Adrenal gland (tissue), 12 donors: ENCODE measurements around the gene ELL. TPM values are rescaled to one million over a fixed set of nuclear protein-coding genes. Genes with fewer than 3 reads are reported as not detected.
A peak's percentile ranks its signal among the peaks of the same experiment; 100 is the strongest.

Experiments used
- DNase-seq, 7 donors: peaks; one replicate each; pipeline ENCODE4 v3.0.0-alpha.2; 2019 to 2020
- H3K27ac ChIP-seq, 5 donors: fragments of 200-600 bp; sonication (generic) in 4 of 5; 1 replicate in 3 of 5; 2 replicates in 2 of 5; pipeline versions ENCODE4 v1.5.1 to v1.8.0; 2016 to 2020; ENCODE audit warnings: mild to moderate bottlenecking in 1 of 5
- H3K27me3 ChIP-seq: fragments of 200-600 bp; 2 replicates; pipeline ENCODE4 v1.8.0; 2021
- H3K36me3 ChIP-seq, 2 donors: fragments of 200-600 bp; replicated peaks in 1 of 2; 1 replicate in 1 of 2; 2 replicates in 1 of 2; pipeline versions ENCODE4 v1.5.1 to v1.8.0; 2018 to 2022
- H3K4me1 ChIP-seq, 2 donors: fragments of 200-600 bp; replicated peaks in 1 of 2; 1 replicate in 1 of 2; 2 replicates in 1 of 2; pipeline versions ENCODE4 v1.5.1 to v1.8.0; 2018 to 2021
- H3K4me3 ChIP-seq, 4 donors: fragments of 200-600 bp; sonication (generic) in 3 of 4; one replicate each; pipeline ENCODE4 v1.5.1; 2016 to 2018
- H3K9me3 ChIP-seq, 3 donors: fragments of 200-600 bp; sonication (generic) in 1 of 3; replicated peaks in 1 of 3; 1 replicate in 2 of 3; 2 replicates in 1 of 3; pipeline versions ENCODE4 v1.5.1 to v1.8.0; 2016 to 2021
- CTCF ChIP-seq, 6 experiments: fragments of 450-650 bp in 4 of 6; fragments of 200-600 bp in 2 of 6; sonication (generic) in 1 of 6; IDR thresholded peaks; 1 replicate in 5 of 6; 2 replicates in 1 of 6; pipeline versions ENCODE4 v1.5.1 to v1.8.0; 2016 to 2021; ENCODE audit warnings: antibody characterized with exemption in 6 of 6, mild to moderate bottlenecking in 2 of 6, moderate library complexity in 1 of 6
- POLR2A ChIP-seq, 2 donors: fragments of 450-650 bp; IDR thresholded peaks; one replicate each; pipeline ENCODE4 v1.6.1; 2017; ENCODE audit warnings: antibody characterized with exemption in 2 of 2, mild to moderate bottlenecking in 2 of 2, moderate library complexity in 1 of 2
- WGBS, 4 donors: extraction: QIAGEN DNeasy Blood & Tissue Kit in 2 of 4; methylation state at CpG; one replicate each; pipeline versions ENCODE4 v1.1.5 to v1.1.7; 2013 to 2017; 5-methylcytosine and 5-hydroxymethylcytosine counted together
- intact Hi-C, 2 donors: fragments of 100-400 bp; cut with DNase I; formaldehyde crosslinking; loops; one replicate each; pipeline versions ENCODE4 v1.14.1 to v1.15.0; 2022 to 2023
- polyA plus RNA-seq, 3 donors: library from polyadenylated mRNA; stranded (reverse); fragments of 200-250 nt in 2 of 3; fragments of 350-450 nt in 1 of 3; fragmentation: Illumina TruSeq in 1 of 3; extraction: RNeasy Lipid Tissue Mini Kit (QIAGEN cat#74804) in 1 of 3; gene quantifications; one replicate each; pipeline ENCODE4 v1.2.3, GENCODE V29; 2013 to 2014
- total RNA-seq, 9 donors: library from RNA; depleted of rRNA in 4 of 9; stranded (reverse); fragments of >200 nt in 4 of 9; fragments of 120-200 nt in 1 of 9; fragmentation: NEBNext Ultra II Directional in 1 of 9; extraction: Animal tissue kit (Norgen Biotek cat#: 25700) in 1 of 9; gene quantifications; one replicate each; pipeline versions ENCODE4 v1.1.0 to v1.2.4, GENCODE V29; 2013 to 2023
- donor health status: healthy with polysubstance abuse.
- donor health status: Bipolar disorder and iron deficiency.
- donor health status: DM: yes; HTN: yes; CAD: no.
- donor health status: DM: no; HTN: no; CAD: no.
- donor health status: DM: no; HTN: no; CAD: no.
- donor health status: DM: yes; HTN: yes; CAD: no.

ELL gene
- total and polyA plus RNA-seq, 12 donors: 1.8 to 28.3 (median 13.8) TPM

- Histone ChIP-seq H3K36me3 (peaks cover 0 to 47% of the 10 kb centered on the region in 2 donors), H3K27me3 (no peaks in the 10 kb centered on the region), H3K27ac (peak overlapping the region in 2 of 5 donors; percentile 89 to 94), H3K9me3 (no peaks in the 10 kb centered on the region), H3K4me3 (no peak overlapping the region), H3K4me1 (peaks cover 32 to 66% of the 10 kb centered on the region in 2 donors)
- intact Hi-C loops: loop anchor here in 1 of 2 donors (10.0 kb wide), 3 partner anchors 54 to 464 kb away; no protein-coding TSS in a partner anchor
- TF ChIP-seq POLR2A (IDR thresholded peaks at IDR 0.05) (no peak), CTCF (IDR thresholded peaks at IDR 0.05) (no peak)
- no peak for DNase-seq
- 74 to 85% (median 80%) methylated on average over 4 to 12 of the region's 12 CpGs for WGBS, 4 donors
Observed at GRCh38 chr19:18460900-18461299, 61.0 kb downstream of the ELL start.

- H3K4me1 ChIP-seq: peaks cover 21 to 44% of the 10 kb centered on the region in 2 donors
- TF ChIP-seq CTCF (IDR thresholded peaks at IDR 0.05) (no peak), POLR2A (IDR thresholded peaks at IDR 0.05) (no peak)
Observed at GRCh38 chr19:18457483-18458331, 64.2 kb downstream of the ELL start.

GRCh38 chr19:18456974-18457373 lies 64.9 kb downstream of the ELL start:
- peak overlapping the region in 2 of 5 donors; percentile 26 to 44 for H3K27ac ChIP-seq

More at GRCh38 chr19:18457483-18458331, 64.2 kb downstream of the ELL start:
- WGBS, 4 donors: 72 to 77% (median 75%) methylated on average over 15 to 21 of the region's 21 CpGs
- H3K36me3 ChIP-seq: peaks cover 0 to 47% of the 10 kb centered on the region in 2 donors
- DNase-seq: no peak
- no peaks in the 10 kb centered on the region for H3K9me3 ChIP-seq
- no peak overlapping the region for H3K4me3 ChIP-seq
- intact Hi-C loops: loop anchor here (10.0 kb wide), 2 partner anchors 137 to 397 kb away; no protein-coding TSS in a partner anchor
- no peaks in the 10 kb centered on the region for H3K27me3 ChIP-seq
- peak overlapping the region in 2 of 5 donors; percentile 42 to 44 for H3K27ac ChIP-seq

More at GRCh38 chr19:18456974-18457373, 64.9 kb downstream of the ELL start:
- Histone ChIP-seq H3K27me3 (no peaks in the 10 kb centered on the region), H3K4me1 (peaks cover 21 to 44% of the 10 kb centered on the region in 2 donors), H3K4me3 (no peak overlapping the region), H3K36me3 (peaks cover 0 to 47% of the 10 kb centered on the region in 2 donors), H3K9me3 (no peaks in the 10 kb centered on the region)
- TF ChIP-seq POLR2A (IDR thresholded peaks at IDR 0.05) (no peak), CTCF (IDR thresholded peaks at IDR 0.05) (no peak)
- 31 to 61% (median 45%) methylated on average over 3 to 9 of the region's 9 CpGs for WGBS, 4 donors
- DNase-seq: peak; percentile 70 to 89 (median 82)
- intact Hi-C loops: loop anchor here (10.0 kb wide), 2 partner anchors 138 to 398 kb away; no protein-coding TSS in a partner anchor
